Astrocyte (in vitro differentiated cells and primary cell): ENCODE measurements around the gene RAB35.

Source experiments
- EZH2 ChIP-seq: IDR thresholded peaks from 2 replicates; pipeline ENCODE4 v1.6.1; 2012; ENCODE audit warnings: mild to moderate bottlenecking, low read length, inconsistent platforms; ENCODE audit not compliant: insufficient read depth
- TF ChIP-seq, protein P1 (sequence below): IDR thresholded peaks from 2 replicates; pipeline ENCODE4 v1.5.1; 2011; ENCODE audit warnings: low read depth, mild to moderate bottlenecking, inconsistent platforms, low read length, moderate library complexity; ENCODE audit not compliant: insufficient read depth

DNA sequence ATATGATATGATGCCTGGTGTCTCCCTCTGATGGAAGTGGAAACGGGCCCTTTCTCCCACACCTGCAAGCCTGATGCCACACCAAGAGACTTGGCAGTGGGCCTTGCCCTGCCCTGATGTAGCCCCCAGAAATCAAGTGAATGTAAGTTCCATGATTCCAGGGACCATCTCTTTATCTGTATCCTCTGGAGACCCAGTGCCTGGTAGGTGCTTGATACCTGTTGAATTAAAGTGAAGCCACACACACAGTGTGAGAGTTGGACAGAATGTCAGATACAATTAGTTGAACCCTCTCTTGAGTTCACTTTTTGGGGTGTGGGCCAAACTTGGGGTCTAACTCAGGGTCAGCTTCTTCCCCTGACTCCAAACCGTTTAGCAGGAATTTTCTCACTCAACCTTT is 4.8 kb upstream of the RAB35 start:
- TF ChIP-seq, protein P1, sequence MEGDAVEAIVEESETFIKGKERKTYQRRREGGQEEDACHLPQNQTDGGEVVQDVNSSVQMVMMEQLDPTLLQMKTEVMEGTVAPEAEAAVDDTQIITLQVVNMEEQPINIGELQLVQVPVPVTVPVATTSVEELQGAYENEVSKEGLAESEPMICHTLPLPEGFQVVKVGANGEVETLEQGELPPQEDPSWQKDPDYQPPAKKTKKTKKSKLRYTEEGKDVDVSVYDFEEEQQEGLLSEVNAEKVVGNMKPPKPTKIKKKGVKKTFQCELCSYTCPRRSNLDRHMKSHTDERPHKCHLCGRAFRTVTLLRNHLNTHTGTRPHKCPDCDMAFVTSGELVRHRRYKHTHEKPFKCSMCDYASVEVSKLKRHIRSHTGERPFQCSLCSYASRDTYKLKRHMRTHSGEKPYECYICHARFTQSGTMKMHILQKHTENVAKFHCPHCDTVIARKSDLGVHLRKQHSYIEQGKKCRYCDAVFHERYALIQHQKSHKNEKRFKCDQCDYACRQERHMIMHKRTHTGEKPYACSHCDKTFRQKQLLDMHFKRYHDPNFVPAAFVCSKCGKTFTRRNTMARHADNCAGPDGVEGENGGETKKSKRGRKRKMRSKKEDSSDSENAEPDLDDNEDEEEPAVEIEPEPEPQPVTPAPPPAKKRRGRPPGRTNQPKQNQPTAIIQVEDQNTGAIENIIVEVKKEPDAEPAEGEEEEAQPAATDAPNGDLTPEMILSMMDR: no peak
- no peak for TF ChIP-seq EZH2
